Loucy (cell line): ENCODE data around the gene CDYL2.

Source experiments
- H2AFZ ChIP-seq: fragments of 200-600 bp; sonication (generic); 2 replicates; pipeline ENCODE4 v1.6.0; 2016; ENCODE audit warnings: antibody characterized with exemption, mild to moderate bottlenecking, low read length, moderate library complexity
- H3F3A ChIP-seq: fragments of 200-600 bp; 2 replicates; pipeline ENCODE4 v1.6.0; 2016; ENCODE audit warnings: antibody characterized with exemption, low read depth, mild to moderate bottlenecking
- H3K27me3 ChIP-seq: fragments of 200-600 bp; sonication (generic); 2 replicates; pipeline ENCODE4 v1.6.1; 2014; ENCODE audit warnings: low read length, mild to moderate bottlenecking; ENCODE audit not compliant: insufficient read depth, poor library complexity, severe bottlenecking
- H3K36me3 ChIP-seq: fragments of 200-600 bp; sonication (generic); 2 replicates; pipeline ENCODE4 v1.6.1; 2016; ENCODE audit warnings: low read length; ENCODE audit not compliant: insufficient read depth
- H3K4me1 ChIP-seq: fragments of 200-600 bp; sonication (generic); 2 replicates; pipeline ENCODE4 v1.5.1; 2014; ENCODE audit warnings: low read length, mild to moderate bottlenecking; ENCODE audit not compliant: insufficient read depth, poor library complexity, severe bottlenecking
- H3K4me2 ChIP-seq: fragments of 200-600 bp; sonication (generic); 2 replicates; pipeline ENCODE4 v1.6.0; 2014; ENCODE audit warnings: antibody characterized with exemption, low read length, low read depth, mild to moderate bottlenecking; ENCODE audit not compliant: poor library complexity, severe bottlenecking
- H3K4me3 ChIP-seq: fragments of 200-600 bp; sonication (generic); 2 replicates; pipeline ENCODE4 v1.5.1; 2014; ENCODE audit warnings: low read length, mild to moderate bottlenecking, mixed read lengths; ENCODE audit not compliant: poor library complexity, severe bottlenecking
- H3K79me2 ChIP-seq: fragments of 200-600 bp; sonication (generic); 2 replicates; pipeline ENCODE4 v1.6.1; 2014; ENCODE audit warnings: low read length; ENCODE audit not compliant: insufficient read depth
- H3K9ac ChIP-seq: fragments of 200-600 bp; sonication (generic); 2 replicates; pipeline ENCODE4 v1.6.0; 2014; ENCODE audit warnings: mild to moderate bottlenecking, low read depth, low read length, moderate library complexity; ENCODE audit not compliant: poor library complexity, severe bottlenecking
- H3K9me2 ChIP-seq: fragments of 200-600 bp; sonication (generic); replicated peaks from 2 replicates; pipeline ENCODE4 v1.6.1; 2016; ENCODE audit warnings: low read depth, low read length, mixed read lengths
- H3K9me3 ChIP-seq: fragments of 200-600 bp; sonication (generic); 2 replicates; pipeline ENCODE4 v1.6.1; 2014; ENCODE audit warnings: mild to moderate bottlenecking, antibody characterized with exemption, low read length, low read depth; ENCODE audit not compliant: insufficient read depth
- H4K20me1 ChIP-seq: fragments of 200-600 bp; sonication (generic); 2 replicates; pipeline ENCODE4 v1.6.0; 2014; ENCODE audit warnings: antibody characterized with exemption, low read length, mild to moderate bottlenecking; ENCODE audit not compliant: insufficient read depth, poor library complexity, severe bottlenecking
- EZH2phosphoT487 ChIP-seq: fragments of 200-600 bp; IDR thresholded peaks from 2 replicates; pipeline ENCODE4 v1.6.1; 2018; ENCODE audit warnings: antibody characterized with exemption, mild to moderate bottlenecking, moderate library complexity, borderline replicate concordance
- TF ChIP-seq, protein P1 (sequence below): fragments of 200-600 bp; sonication (generic); conservative IDR thresholded peaks from 2 replicates; pipeline ENCODE4 v1.5.1; 2014; ENCODE audit warnings: mild to moderate bottlenecking, antibody characterized with exemption, low read length

Gene CDYL2

DNA sequence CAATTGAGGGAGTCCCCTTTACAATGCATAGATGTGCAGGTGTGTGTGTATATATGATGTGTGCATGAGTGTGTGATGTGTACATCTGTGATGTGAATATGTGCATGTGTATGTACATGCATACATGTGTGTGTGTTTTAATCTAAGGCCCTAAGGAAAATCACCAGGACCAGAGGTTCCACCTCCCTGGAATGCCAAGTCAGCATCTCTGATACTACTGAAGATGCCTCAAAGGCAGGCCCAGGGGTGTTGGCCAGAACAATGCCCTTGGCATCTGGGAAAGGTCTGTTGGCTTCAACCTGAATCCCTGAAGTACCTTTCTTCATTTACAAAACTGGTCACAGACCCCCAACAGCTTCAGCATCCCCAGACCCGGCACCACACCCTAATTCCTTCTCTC lies 129.5 kb downstream of the CDYL2 start:
- peaks cover 11% of the 10 kb centered on the region for H3K79me2 ChIP-seq
- no peak overlapping the region for H3K9ac ChIP-seq
- no peaks in the 10 kb centered on the region for H3K9me3 ChIP-seq
- TF ChIP-seq, protein P1, sequence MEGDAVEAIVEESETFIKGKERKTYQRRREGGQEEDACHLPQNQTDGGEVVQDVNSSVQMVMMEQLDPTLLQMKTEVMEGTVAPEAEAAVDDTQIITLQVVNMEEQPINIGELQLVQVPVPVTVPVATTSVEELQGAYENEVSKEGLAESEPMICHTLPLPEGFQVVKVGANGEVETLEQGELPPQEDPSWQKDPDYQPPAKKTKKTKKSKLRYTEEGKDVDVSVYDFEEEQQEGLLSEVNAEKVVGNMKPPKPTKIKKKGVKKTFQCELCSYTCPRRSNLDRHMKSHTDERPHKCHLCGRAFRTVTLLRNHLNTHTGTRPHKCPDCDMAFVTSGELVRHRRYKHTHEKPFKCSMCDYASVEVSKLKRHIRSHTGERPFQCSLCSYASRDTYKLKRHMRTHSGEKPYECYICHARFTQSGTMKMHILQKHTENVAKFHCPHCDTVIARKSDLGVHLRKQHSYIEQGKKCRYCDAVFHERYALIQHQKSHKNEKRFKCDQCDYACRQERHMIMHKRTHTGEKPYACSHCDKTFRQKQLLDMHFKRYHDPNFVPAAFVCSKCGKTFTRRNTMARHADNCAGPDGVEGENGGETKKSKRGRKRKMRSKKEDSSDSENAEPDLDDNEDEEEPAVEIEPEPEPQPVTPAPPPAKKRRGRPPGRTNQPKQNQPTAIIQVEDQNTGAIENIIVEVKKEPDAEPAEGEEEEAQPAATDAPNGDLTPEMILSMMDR: no peak
- TF ChIP-seq EZH2phosphoT487: no peak
- no peak overlapping the region for H3K4me3 ChIP-seq
- H3K36me3 ChIP-seq: peaks cover 16% of the 10 kb centered on the region; the same call in 1 of the 2 replicates
- no peaks in the 10 kb centered on the region for H3K9me2 ChIP-seq
- H3K4me2 ChIP-seq: no peak overlapping the region
- H2AFZ ChIP-seq: no peak overlapping the region
- H3F3A ChIP-seq: no peaks in the 10 kb centered on the region
- H4K20me1 ChIP-seq: no peaks in the 10 kb centered on the region
- H3K4me1 ChIP-seq: peaks cover 5% of the 10 kb centered on the region
- no peaks in the 10 kb centered on the region for H3K27me3 ChIP-seq

DNA sequence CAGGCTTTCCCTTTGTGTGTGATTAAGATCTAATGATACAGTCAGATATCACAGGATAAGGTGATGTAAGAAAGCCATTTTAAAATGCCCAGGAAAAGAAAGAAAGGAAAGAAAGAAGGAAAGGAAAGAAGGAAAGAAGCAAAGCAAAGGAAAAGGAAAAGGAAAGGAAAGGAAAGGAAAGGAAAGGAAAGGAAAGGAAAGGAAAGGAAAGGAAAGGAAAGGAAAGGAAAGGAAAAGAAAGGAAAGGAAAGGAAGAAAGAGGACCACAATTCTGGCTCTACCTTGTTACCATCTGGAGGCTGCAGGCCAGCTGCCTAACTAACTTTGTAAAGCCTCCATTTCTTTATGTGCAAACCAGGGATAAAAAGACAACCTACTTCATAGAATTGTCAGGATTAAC lies 132.0 kb downstream of the CDYL2 start:
- Histone ChIP-seq H4K20me1 (no peaks in the 10 kb centered on the region), H3K79me2 (peaks cover 11% of the 10 kb centered on the region), H2AFZ (no peak overlapping the region), H3K9me2 (no peaks in the 10 kb centered on the region), H3K36me3 (peaks cover 16% of the 10 kb centered on the region; the same call in 1 of the 2 replicates), H3K4me3 (no peak overlapping the region), H3K27me3 (no peaks in the 10 kb centered on the region), H3K4me2 (no peak overlapping the region), H3K4me1 (peaks cover 5% of the 10 kb centered on the region), H3K9me3 (no peaks in the 10 kb centered on the region), H3K9ac (no peak overlapping the region), H3F3A (no peaks in the 10 kb centered on the region)
- no peak for TF ChIP-seq EZH2phosphoT487
- TF ChIP-seq, protein P1: no peak

DNA sequence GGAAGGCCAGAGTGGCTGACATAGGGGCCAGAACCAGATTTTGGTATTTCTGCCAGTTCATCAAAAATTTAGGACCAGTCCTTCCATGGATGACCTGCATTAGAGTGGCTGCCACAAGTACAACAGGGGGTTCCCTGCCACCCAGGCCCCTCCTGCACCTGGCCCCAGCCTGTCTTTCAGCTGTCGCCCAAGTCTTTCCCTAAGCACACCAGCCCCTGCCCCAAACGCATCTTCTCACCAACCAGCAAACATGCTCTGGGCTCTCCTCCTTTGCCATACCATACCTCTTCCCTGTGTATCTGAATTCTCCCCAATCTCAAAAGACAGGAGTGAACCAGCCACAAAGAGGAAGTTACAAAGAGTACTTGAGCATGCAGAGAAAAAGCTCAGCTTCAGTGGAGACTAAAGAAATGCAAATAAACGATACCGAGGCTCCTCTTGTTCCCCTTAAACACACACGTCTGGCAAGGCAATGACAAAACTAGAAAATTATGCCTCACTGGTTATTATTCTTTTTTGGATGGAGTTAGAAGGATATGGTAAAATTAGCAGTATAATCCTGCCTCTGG lies 133.0 kb downstream of the CDYL2 start:
- no peak overlapping the region for H3K9ac ChIP-seq
- no peak overlapping the region for H3K4me2 ChIP-seq
- H3K9me3 ChIP-seq: no peaks in the 10 kb centered on the region

More for the DNA sequence above, 133.0 kb downstream of the CDYL2 start:
- Histone ChIP-seq H3K27me3 (no peaks in the 10 kb centered on the region), H3K36me3 (peaks cover 16% of the 10 kb centered on the region; the same call in 1 of the 2 replicates), H3K9me2 (no peaks in the 10 kb centered on the region), H3K4me3 (no peak overlapping the region), H3F3A (no peaks in the 10 kb centered on the region), H2AFZ (no peak overlapping the region), H3K79me2 (peaks cover 7% of the 10 kb centered on the region), H4K20me1 (no peaks in the 10 kb centered on the region), H3K4me1 (peaks cover 5% of the 10 kb centered on the region)
- TF ChIP-seq EZH2phosphoT487: no peak
- TF ChIP-seq, protein P1: no peak
